Fibroblast of mammary gland (primary cell): ENCODE data around the gene ABCG1.

ENCODE experiments used
- DNase-seq: peaks from one replicate; pipeline ENCODE4 v3.0.0-alpha.2; 2010; ENCODE audit warnings: low read depth
- H3K4me3 ChIP-seq: 2 replicates; pipeline ENCODE4 v1.5.1; 2011; ENCODE audit warnings: low read depth, mild to moderate bottlenecking, low read length, moderate library complexity; ENCODE audit not compliant: control insufficient read depth
- TF ChIP-seq, protein P1 (sequence below): conservative IDR thresholded peaks from 2 replicates; pipeline ENCODE4 v1.5.1; 2011; ENCODE audit warnings: low read depth, low read length, inconsistent platforms; ENCODE audit not compliant: control insufficient read depth, insufficient read depth

Gene ABCG1

DNA sequence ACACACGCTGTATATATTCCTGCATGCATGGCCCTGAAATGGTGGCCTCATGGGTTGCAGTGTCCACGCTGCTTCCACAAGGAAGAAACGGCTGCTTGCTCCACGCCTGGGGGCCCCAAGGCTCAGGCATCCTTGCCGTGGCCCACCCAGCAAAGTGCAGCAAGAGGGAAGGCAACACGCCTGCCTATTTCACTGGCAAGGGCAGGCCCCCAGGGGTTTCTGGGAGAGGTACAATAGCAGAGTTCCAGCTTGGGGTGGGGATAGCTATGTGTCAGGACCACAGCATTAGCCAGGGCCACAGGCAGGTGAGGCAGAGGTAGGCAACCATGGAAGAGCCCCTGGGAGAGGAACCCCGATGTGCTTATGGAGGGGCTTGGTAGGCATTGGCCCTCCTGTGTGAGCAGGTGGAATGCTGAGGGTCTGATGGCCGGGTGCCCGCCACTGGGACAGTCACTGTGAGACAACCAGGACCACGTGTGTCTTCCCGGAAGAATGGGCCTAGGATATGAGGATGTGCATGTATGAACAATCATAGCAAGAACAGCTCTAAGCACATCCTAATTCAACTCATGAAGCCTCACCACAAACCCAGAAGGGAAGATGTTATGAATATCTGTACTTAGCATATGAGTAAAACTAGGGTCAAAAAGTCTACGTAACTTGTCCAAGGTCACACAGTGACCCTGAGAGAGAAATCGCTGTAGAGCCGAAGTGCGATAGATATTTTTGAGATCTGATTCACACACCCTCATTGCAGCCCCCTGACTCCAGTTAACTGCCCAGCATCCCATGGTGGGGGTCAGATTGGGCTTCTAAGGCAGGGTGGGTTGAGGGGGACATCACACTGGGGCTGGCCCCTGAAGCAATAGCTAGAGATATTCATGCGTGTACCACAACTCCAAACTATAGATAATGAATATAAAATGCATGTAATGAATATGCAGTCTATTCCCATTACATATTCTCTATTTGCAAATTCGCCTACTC is 120.1 kb downstream of the ABCG1 start:
- TF ChIP-seq, protein P1, sequence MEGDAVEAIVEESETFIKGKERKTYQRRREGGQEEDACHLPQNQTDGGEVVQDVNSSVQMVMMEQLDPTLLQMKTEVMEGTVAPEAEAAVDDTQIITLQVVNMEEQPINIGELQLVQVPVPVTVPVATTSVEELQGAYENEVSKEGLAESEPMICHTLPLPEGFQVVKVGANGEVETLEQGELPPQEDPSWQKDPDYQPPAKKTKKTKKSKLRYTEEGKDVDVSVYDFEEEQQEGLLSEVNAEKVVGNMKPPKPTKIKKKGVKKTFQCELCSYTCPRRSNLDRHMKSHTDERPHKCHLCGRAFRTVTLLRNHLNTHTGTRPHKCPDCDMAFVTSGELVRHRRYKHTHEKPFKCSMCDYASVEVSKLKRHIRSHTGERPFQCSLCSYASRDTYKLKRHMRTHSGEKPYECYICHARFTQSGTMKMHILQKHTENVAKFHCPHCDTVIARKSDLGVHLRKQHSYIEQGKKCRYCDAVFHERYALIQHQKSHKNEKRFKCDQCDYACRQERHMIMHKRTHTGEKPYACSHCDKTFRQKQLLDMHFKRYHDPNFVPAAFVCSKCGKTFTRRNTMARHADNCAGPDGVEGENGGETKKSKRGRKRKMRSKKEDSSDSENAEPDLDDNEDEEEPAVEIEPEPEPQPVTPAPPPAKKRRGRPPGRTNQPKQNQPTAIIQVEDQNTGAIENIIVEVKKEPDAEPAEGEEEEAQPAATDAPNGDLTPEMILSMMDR = no peak
- H3K4me3 ChIP-seq = no peak overlapping the region
- DNase-seq = no peak

DNA sequence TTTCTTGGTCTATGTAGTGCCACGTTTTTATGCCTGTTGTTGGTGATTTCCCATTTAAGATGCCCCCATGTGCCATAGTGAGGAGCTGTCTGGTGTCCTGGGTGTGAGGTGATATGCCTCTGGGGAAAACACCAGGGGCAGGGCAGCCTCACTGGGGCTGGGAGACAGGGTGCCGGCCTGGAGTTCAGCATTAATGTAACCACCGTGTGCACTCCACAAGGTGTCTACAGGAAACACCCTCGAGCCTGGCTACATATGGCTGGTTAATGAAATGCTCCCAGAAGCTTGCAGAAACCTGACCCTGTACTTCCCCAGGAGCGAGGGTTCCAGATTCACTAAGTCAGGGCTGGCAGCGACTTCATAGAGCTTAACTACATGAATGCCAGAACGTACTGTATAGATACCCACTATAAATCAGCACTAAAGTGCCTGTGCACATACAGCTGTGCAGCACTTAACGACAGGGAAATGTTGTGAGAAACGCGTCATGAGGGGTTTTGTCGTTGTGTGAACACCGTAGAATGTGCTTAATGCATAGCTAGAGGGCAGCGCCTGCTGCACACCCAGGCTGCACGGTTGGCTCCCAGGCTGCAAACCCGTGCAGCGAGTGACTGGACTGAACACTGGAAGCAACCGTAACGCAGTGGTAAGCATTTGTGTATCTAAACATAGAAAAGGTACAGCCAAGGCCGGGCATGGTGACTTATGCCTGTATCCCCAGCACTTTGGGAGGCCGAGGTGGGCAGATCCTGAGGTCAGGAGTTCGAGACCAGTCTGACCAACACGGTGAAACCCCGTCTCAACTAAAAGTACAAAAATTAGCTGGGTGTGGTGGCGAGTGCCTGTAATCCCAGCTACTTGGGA is 121.5 kb downstream of the ABCG1 start:
- TF ChIP-seq, protein P1 = no peak
- H3K4me3 ChIP-seq = no peak overlapping the region
- DNase-seq = no peak

DNA sequence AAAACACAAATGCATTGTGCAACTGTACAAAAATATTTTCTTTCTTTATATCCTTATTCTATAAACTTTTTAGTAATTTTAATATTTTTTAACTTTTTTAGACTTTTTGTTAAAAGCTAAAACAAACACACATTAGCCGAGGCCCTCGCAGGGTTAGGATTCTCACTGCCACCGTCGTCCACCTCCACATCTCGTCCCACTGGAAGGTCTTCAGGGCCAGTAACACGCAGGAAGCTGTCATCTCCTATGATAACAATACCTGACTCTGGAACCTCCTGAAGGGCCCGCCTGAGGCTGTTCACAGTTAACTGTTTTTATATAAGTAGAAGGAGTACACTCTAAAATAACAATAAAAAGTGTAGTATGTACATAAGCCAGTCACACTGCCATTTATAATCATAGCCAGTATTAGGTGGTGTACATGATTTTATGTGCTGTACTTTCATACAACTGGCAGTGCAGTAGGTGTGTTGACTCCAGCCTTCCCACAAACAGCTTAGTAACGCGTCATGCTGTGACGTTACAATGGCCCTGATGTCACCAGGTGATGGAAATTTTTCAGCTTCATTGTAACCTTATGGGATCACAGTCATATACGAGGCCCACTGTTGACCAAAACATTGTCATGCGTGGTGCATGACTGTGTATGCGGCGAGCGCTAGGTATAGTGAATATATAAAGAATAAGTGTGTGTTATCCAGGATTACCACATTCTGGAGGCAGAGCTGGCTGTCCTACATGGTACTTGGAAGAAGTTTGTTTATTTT is 123.0 kb downstream of the ABCG1 start:
- H3K4me3 ChIP-seq = no peak overlapping the region
- no peak for DNase-seq
- TF ChIP-seq, protein P1 = no peak

DNA sequence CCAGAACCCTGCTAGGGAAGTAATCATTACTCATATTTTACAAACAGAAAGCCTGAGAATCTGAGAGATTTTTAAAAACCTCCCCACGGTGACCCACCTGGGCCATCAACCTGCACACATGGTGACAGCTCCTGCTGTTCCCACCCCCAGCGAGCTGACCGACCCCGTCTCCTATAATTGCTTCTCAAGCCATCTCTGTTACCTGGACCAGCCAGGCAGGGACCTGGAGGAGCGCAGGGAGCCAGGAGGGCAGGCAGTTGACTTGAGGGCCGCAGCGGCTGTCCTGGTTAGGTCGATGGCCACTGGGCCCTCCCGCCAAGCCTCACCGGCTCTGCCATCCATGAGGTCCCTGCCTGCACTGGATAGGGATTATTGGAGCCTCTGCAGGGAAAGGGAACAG is 124.2 kb downstream of the ABCG1 start:
- H3K4me3 ChIP-seq = no peak overlapping the region
- TF ChIP-seq, protein P1 = no peak
- no peak for DNase-seq

DNA sequence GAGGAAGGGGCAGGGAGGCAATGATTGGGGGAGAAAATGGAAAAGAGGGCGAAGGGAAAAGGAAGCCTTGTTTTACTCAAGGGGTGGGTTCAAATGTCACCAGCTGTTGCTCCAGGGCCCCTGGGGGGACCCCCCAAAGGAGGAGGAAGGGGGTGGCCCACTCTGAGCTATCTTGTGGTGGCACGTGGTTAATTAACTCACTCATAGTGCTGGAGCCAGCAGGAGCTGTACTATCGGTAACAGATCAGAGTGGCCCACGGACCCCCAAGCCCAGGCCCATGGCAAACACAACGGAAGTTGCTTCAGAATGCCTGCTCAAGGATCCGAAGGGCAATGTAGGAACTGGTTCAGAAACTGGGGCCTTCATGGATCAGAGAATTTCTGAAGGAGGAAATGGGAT is 124.6 kb downstream of the ABCG1 start:
- H3K4me3 ChIP-seq = no peak overlapping the region
- DNase-seq = no peak
- TF ChIP-seq, protein P1 = no peak

DNA sequence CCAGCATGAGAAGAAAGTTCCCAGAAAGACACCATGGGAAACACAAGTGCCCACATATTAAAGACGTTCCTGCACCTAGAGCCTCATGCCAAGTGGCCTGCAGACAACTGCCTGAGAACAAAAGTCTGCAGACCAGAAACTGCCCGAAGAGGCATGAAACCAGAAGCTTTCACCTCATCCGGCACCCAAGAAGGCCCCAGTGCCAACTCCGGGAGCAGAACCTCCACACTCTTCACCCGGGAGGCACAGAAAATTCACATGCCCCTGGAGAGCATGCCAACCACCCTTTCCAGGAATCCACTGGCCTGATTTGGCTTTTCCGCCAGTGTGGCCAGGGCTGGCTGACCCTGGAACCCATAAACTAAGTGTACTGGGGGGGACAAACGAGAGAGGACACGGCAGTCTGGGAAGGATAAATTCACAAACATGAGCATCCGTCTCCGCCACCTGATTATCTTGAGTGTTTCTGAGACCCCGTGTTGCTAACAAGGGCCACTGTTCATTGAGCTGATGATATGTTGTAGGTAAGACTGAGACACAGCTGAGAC is 125.1 kb downstream of the ABCG1 start:
- no peak overlapping the region for H3K4me3 ChIP-seq
- TF ChIP-seq, protein P1 = no peak
- no peak for DNase-seq
